HepG2 (cell line): ENCODE measurements around the gene PHKB. TPM values are rescaled to one million over a fixed set of nuclear protein-coding genes. Genes with fewer than 3 reads are reported as not detected.

Experiments
- CAMTA2 ChIP-seq: sonication (generic); formaldehyde crosslinking; IDR thresholded peaks from 2 replicates; pipeline ENCODE4 v1.4.0; 2020; ENCODE audit warnings: mild to moderate bottlenecking, missing genetic modification reagents, borderline replicate concordance
- GATAD2A ChIP-seq: IDR thresholded peaks from 2 replicates; pipeline ENCODE4 v1.6.1; 2016
- GMEB2 ChIP-seq: IDR thresholded peaks from 2 replicates; pipeline ENCODE4 v1.6.1; 2016; ENCODE audit warnings: missing biosample characterization, missing genetic modification reagents, low read depth
- GPN1 ChIP-seq: sonication (generic); formaldehyde crosslinking; IDR thresholded peaks from 2 replicates; pipeline ENCODE4 v1.5.1; 2020; ENCODE audit warnings: missing genetic modification reagents, borderline replicate concordance
- GTF2F1 ChIP-seq: fragments of 150-350 bp; IDR thresholded peaks from 2 replicates; pipeline ENCODE4 v1.6.1; 2014; ENCODE audit warnings: low read length
- HMGXB3 ChIP-seq: sonication (generic); formaldehyde crosslinking; IDR thresholded peaks from 2 replicates; pipeline ENCODE4 v1.4.0; 2020; ENCODE audit warnings: missing genetic modification reagents, borderline replicate concordance
- HNRNPLL ChIP-seq: fragments of 200-400 bp; formaldehyde crosslinking; IDR thresholded peaks from 2 replicates; pipeline ENCODE4 v1.6.1; 2017; ENCODE audit warnings: mild to moderate bottlenecking, low read depth, low read length; ENCODE audit not compliant: poor library complexity, severe bottlenecking
- JARID2 ChIP-seq: sonication (generic); formaldehyde crosslinking; IDR thresholded peaks from 2 replicates; pipeline ENCODE4 v1.8.1; 2023; ENCODE audit warnings: missing genetic modification reagents, inconsistent platforms; ENCODE audit not compliant: insufficient replicate concordance
- KAT2B ChIP-seq: fragments of 150-350 bp; IDR thresholded peaks from 2 replicates; pipeline ENCODE4 v1.6.1; 2014; ENCODE audit warnings: low read depth, low read length, borderline replicate concordance
- KDM4B ChIP-seq: sonication (generic); formaldehyde crosslinking; IDR thresholded peaks from 2 replicates; pipeline ENCODE4 v1.4.0; 2020; ENCODE audit warnings: missing genetic modification reagents
- NCOA5 ChIP-seq: sonication (generic); formaldehyde crosslinking; IDR thresholded peaks from 2 replicates; pipeline ENCODE4 v1.4.0; 2020; ENCODE audit warnings: missing genetic modification reagents
- NFKB2 ChIP-seq: sonication (generic); formaldehyde crosslinking; IDR thresholded peaks from 2 replicates; pipeline ENCODE4 v1.4.0; 2020; ENCODE audit warnings: missing genetic modification reagents, borderline replicate concordance
- SOX13 ChIP-seq, 3 experiments: fragments of 450-650 bp in 1 of 3; sonication (generic) in 1 of 3; formaldehyde crosslinking in 1 of 3; IDR thresholded peaks in 2 of 3; conservative IDR thresholded peaks in 1 of 3; 2 replicates each; pipeline versions ENCODE4 v1.5.0 to v1.6.1; 2016 to 2020; ENCODE audit warnings: antibody characterized with exemption in 1 of 3, mild to moderate bottlenecking in 1 of 3, missing compliant biosample characterization in 1 of 3, missing genetic modification reagents in 1 of 3, moderate library complexity in 1 of 3
- ZC3H4 ChIP-seq: sonication (generic); formaldehyde crosslinking; IDR thresholded peaks from 2 replicates; pipeline ENCODE4 v1.4.0; 2020; ENCODE audit warnings: missing genetic modification reagents, borderline replicate concordance
- ZNF124 ChIP-seq: sonication (generic); formaldehyde crosslinking; IDR thresholded peaks from 2 replicates; pipeline ENCODE4 v1.4.0; 2020; ENCODE audit warnings: missing genetic modification reagents
- ZNF230 ChIP-seq: sonication (generic); formaldehyde crosslinking; IDR thresholded peaks from 2 replicates; pipeline ENCODE4 v1.4.0; 2020; ENCODE audit warnings: mild to moderate bottlenecking, missing genetic modification reagents
- ZNF24 ChIP-seq: fragments of 450-650 bp; IDR thresholded peaks from 2 replicates; pipeline ENCODE4 v1.6.1; 2017; ENCODE audit warnings: antibody characterized with exemption, mild to moderate bottlenecking
- ZNF432 ChIP-seq: sonication (generic); formaldehyde crosslinking; IDR thresholded peaks from 2 replicates; pipeline ENCODE4 v1.5.0; 2020; ENCODE audit warnings: missing genetic modification reagents, mild to moderate bottlenecking, borderline replicate concordance
- ZNF549 ChIP-seq: sonication (generic); formaldehyde crosslinking; IDR thresholded peaks from 2 replicates; pipeline ENCODE4 v1.5.0; 2020; ENCODE audit warnings: missing genetic modification reagents
- ZNF619 ChIP-seq: sonication (generic); formaldehyde crosslinking; IDR thresholded peaks from 2 replicates; pipeline ENCODE4 v1.4.0; 2020; ENCODE audit warnings: mild to moderate bottlenecking, missing genetic modification reagents
- ZNF713 ChIP-seq: sonication (generic); formaldehyde crosslinking; IDR thresholded peaks from 2 replicates; pipeline ENCODE4 v1.4.0; 2020; ENCODE audit warnings: mild to moderate bottlenecking, missing genetic modification reagents
- ZNF740 ChIP-seq: sonication (generic); formaldehyde crosslinking; IDR thresholded peaks from 2 replicates; pipeline ENCODE4 v1.4.0; 2020; ENCODE audit warnings: missing genetic modification reagents
- ZNF878 ChIP-seq: sonication (generic); formaldehyde crosslinking; IDR thresholded peaks from 2 replicates; pipeline ENCODE4 v1.8.1; 2023; ENCODE audit warnings: mild to moderate bottlenecking, missing genetic modification reagents, moderate library complexity
- ZNF879 ChIP-seq: sonication (generic); formaldehyde crosslinking; IDR thresholded peaks from 2 replicates; pipeline ENCODE4 v1.8.1; 2023; ENCODE audit warnings: missing genetic modification reagents
- polyA plus RNA-seq, 8 experiments: library from polyadenylated mRNA; depleted of rRNA in 3 of 8; stranded (reverse) in 7 of 8; unstranded in 1 of 8; fragments of >200 nt; fragmentation: Illumina TruSeq in 4 of 8; extraction: Trizol in 4 of 8; gene quantifications; 2 replicates each; pipeline versions ENCODE4 v1.2.1 to v1.2.3, GENCODE V29; 2011 to 2016; ENCODE audit warnings: low read depth in 4 of 8, missing spikeins in 1 of 8, mixed read lengths in 1 of 8; ENCODE audit not compliant: insufficient read depth in 1 of 8
- total RNA-seq, 5 experiments: library from RNA; depleted of rRNA; stranded (reverse); fragments of >200 nt; fragmentation: Illumina TruSeq; extraction: Trizol; gene quantifications; 2 replicates each; pipeline ENCODE4 v1.2.3, GENCODE V29; 2016; ENCODE audit warnings: low read depth in 1 of 5

PHKB gene
- total and polyA plus RNA-seq, 2 of the 13 experiments (the other 11 are each of a cell fraction or from before 2014, with no cell fraction given) = 66.0 to 80.8 TPM

- TF ChIP-seq ZNF878 (CRISPR knock-in tag) (peak; percentile 48; the same call in 1 of the 2 replicates), CAMTA2 (CRISPR knock-in tag) (no peak), GTF2F1 (no peak), ZNF432 (CRISPR knock-in tag) (no peak), ZNF24 (no peak), HMGXB3 (no peak), KDM4B (CRISPR knock-in tag) (peak; percentile 38), ZNF124 (CRISPR knock-in tag) (peak; percentile 58; the same call in 1 of the 2 replicates), ZNF230 (CRISPR knock-in tag) (no peak; the same call in 1 of the 2 replicates), ZNF619 (CRISPR knock-in tag) (0 out of 2 replicates have a peak, but pooled peaks have one; percentile 41), NFKB2 (CRISPR knock-in tag) (peak; percentile 82; the same call in 1 of the 2 replicates), GATAD2A (0 out of 2 replicates have a peak, but pooled peaks have one; percentile 10), GMEB2 (no peak; the same call in 1 of the 2 replicates), ZC3H4 (CRISPR knock-in tag) (no peak), HNRNPLL (peak; percentile 95), ZNF740 (peak; percentile 13; the same call in 1 of the 2 replicates), ZNF713 (peak; percentile 94; the same call in 1 of the 2 replicates), ZNF879 (no peak), GPN1 (CRISPR knock-in tag) (0 out of 2 replicates have a peak, but pooled peaks have one; percentile 14), ZNF549 (no peak; the same call in 1 of the 2 replicates), SOX13 (IDR thresholded peaks at IDR 0.05) (no peak), SOX13 (CRISPR knock-in tag; conservative IDR thresholded peaks at IDR 0.05 in 1 of 2, IDR thresholded peaks at IDR 0.05 in 1 of 2) (no peak), JARID2 (no peak), KAT2B (no peak), NCOA5 (no peak)
Observed at GRCh38 chr16:47460711-47461597, at the start of gene PHKB, which contains the start of gene ITFG1 (continued).
